Endothelial cell (in vitro differentiated cells): ENCODE measurements around the gene MYO1C. TPM values are rescaled to one million over a fixed set of nuclear protein-coding genes. Genes with fewer than 3 reads are reported as not detected.

ENCODE experiments used
- DNase-seq: peaks from one replicate; pipeline ENCODE4 v3.0.0; 2021; ENCODE audit warnings: low spot score
- H3K27ac Mint-ChIP-seq: one replicate; pipeline ENCODE4 v1.8.0; 2021; ENCODE audit warnings: mixed read lengths, inconsistent platforms; ENCODE audit not compliant: unreplicated experiment
- H3K27me3 Mint-ChIP-seq: one replicate; pipeline ENCODE4 v1.8.0; 2021; ENCODE audit warnings: mild to moderate bottlenecking, moderate library complexity, mixed read lengths, inconsistent platforms; ENCODE audit not compliant: unreplicated experiment
- H3K36me3 Mint-ChIP-seq: one replicate; pipeline ENCODE4 v1.8.0; 2021; ENCODE audit warnings: mild to moderate bottlenecking, low read depth, mixed read lengths, inconsistent platforms; ENCODE audit not compliant: unreplicated experiment
- H3K4me1 Mint-ChIP-seq: one replicate; pipeline ENCODE4 v1.8.0; 2021; ENCODE audit warnings: mild to moderate bottlenecking, mixed read lengths, inconsistent platforms; ENCODE audit not compliant: unreplicated experiment
- H3K4me3 Mint-ChIP-seq: one replicate; pipeline ENCODE4 v1.8.0; 2021; ENCODE audit warnings: mild to moderate bottlenecking, mixed read lengths, inconsistent platforms; ENCODE audit not compliant: unreplicated experiment
- H3K9me3 Mint-ChIP-seq: one replicate; pipeline ENCODE4 v1.8.0; 2021; ENCODE audit warnings: mixed read lengths, inconsistent platforms; ENCODE audit not compliant: unreplicated experiment
- CTCF ChIP-seq: fragments of 200-600 bp; sonication (generic); IDR thresholded peaks from one replicate; pipeline ENCODE4 v1.5.0; 2021; ENCODE audit warnings: antibody characterized with exemption; ENCODE audit not compliant: unreplicated experiment
- total RNA-seq: library from RNA; stranded (reverse); fragmentation: NEBNext Ultra II Directional; extraction: Animal tissue kit (Norgen Biotek cat#: 25700); gene quantifications from one replicate; pipeline ENCODE4 v1.2.1, GENCODE V29; 2021; ENCODE audit not compliant: unreplicated experiment

MYO1C gene
- total RNA-seq, 1 donor from 2014 or later: 117 TPM

- peaks cover 15% of the 10 kb centered on the region for H3K27me3 Mint-ChIP-seq
These were observed 30.0 kb downstream of the MYO1C start for GRCh38 chr17:1462164-1463112.

GRCh38 chr17:1461198-1461944 is 31.1 kb downstream of the MYO1C start:
- TF ChIP-seq CTCF: no peak
- Mint-ChIP-seq H3K4me1 (peaks cover 28% of the 10 kb centered on the region), H3K27ac (peak overlapping the region; percentile 39), H3K4me3 (peak overlapping the region; percentile 39), H3K36me3 (peaks cover 27% of the 10 kb centered on the region), H3K9me3 (no peaks in the 10 kb centered on the region), H3K27me3 (peaks cover 18% of the 10 kb centered on the region)
- DNase-seq: no peak

More at GRCh38 chr17:1462164-1463112, 30.0 kb downstream of the MYO1C start:
- Mint-ChIP-seq H3K9me3 (no peaks in the 10 kb centered on the region), H3K36me3 (peaks cover 23% of the 10 kb centered on the region), H3K27ac (no peak overlapping the region), H3K4me3 (peak overlapping the region; percentile 34), H3K4me1 (peaks cover 25% of the 10 kb centered on the region)
- DNase-seq: no peak
- TF ChIP-seq CTCF: no peak

- Mint-ChIP-seq H3K27me3 (peaks cover 18% of the 10 kb centered on the region), H3K9me3 (no peaks in the 10 kb centered on the region), H3K4me3 (no peak overlapping the region), H3K4me1 (peaks cover 28% of the 10 kb centered on the region), H3K36me3 (peaks cover 27% of the 10 kb centered on the region), H3K27ac (no peak overlapping the region)
- no peak for TF ChIP-seq CTCF
- no peak for DNase-seq
These were observed 32.3 kb downstream of the MYO1C start for GRCh38 chr17:1460233-1460632.

- peaks cover 23% of the 10 kb centered on the region for H3K27me3 Mint-ChIP-seq
- H3K4me3 Mint-ChIP-seq: peak within 1 kb of the TSS; percentile 95
- TF ChIP-seq CTCF: no peak
- H3K4me1 Mint-ChIP-seq: peaks cover 40% of the 10 kb centered on the region
- no peaks in the 10 kb centered on the region for H3K9me3 Mint-ChIP-seq
- peak within 1 kb of the TSS; percentile 91 for H3K27ac Mint-ChIP-seq
- peak; percentile 100 for DNase-seq
- H3K36me3 Mint-ChIP-seq: peaks cover 14% of the 10 kb centered on the region
These were observed 36.5 kb downstream of the MYO1C start, which contains the start of gene CRK for GRCh38 chr17:1455797-1456599. Gene CRK, minus strand, starts transcription at chr17:1456232. Its CDS starts 115 bp downstream, at chr17:1456117.
